ENCODE measurements around the gene VPS26A. TPM values are rescaled to one million over a fixed set of nuclear protein-coding genes. Genes with fewer than 3 reads are reported as not detected.

Gene VPS26A
- total and polyA plus RNA-seq, 2 experiments from 2014 or later: 29.0 to 41.6 TPM

- Mint-ChIP-seq H3K27ac (no peak overlapping the region), H3K27me3 (ENCODE audit: insufficient read depth, low read depth, poor library complexity) (peaks cover 2% of the 10 kb centered on the region), H3K36me3 (ENCODE audit: low read depth) (no peaks in the 10 kb centered on the region), H3K4me3 (no peak overlapping the region), H3K9me3 (no peaks in the 10 kb centered on the region), H3K4me1 (peaks cover 13% of the 10 kb centered on the region)
- H3K4me2 ChIP-seq: no peak overlapping the region
- no peak overlapping the region for H2AFZ ChIP-seq
- no peaks in the 10 kb centered on the region for H3K27me3 ChIP-seq (ENCODE audit: insufficient read depth)
- no peaks in the 10 kb centered on the region for H3K79me2 ChIP-seq (replicated peaks; ENCODE audit: insufficient read depth)
- ATAC-seq: no peak
- H3K9me2 ChIP-seq (ENCODE audit: insufficient read depth): no peaks in the 10 kb centered on the region
- H3K27ac ChIP-seq (ENCODE audit: low read depth): no peak overlapping the region
- no peaks in the 10 kb centered on the region for H3F3A ChIP-seq (replicated peaks; ENCODE audit: low read depth)
- no peaks in the 10 kb centered on the region for H4K20me1 ChIP-seq (replicated peaks; ENCODE audit: insufficient read depth)
- no peak overlapping the region for H3K4me3 ChIP-seq
- peaks cover 9% of the 10 kb centered on the region for H3K4me1 ChIP-seq (ENCODE audit: insufficient read depth)
- no peak for TF ChIP-seq ZNF331 (CRISPR knock-in tag; IDR thresholded peaks at IDR 0.05; ENCODE audit: low read depth)
- no peak for TF ChIP-seq NANOG (IDR thresholded peaks at IDR 0.05; ENCODE audit: borderline replicate concordance)
- no peak for TF ChIP-seq ETS1 (IDR thresholded peaks at IDR 0.05)
- TF ChIP-seq ZNF114 (CRISPR knock-in tag; IDR thresholded peaks at IDR 0.05): no peak
- no peak for TF ChIP-seq JUNB (IDR thresholded peaks at IDR 0.05; ENCODE audit: unreplicated experiment)
- no peak for TF ChIP-seq EZH2 (IDR thresholded peaks at IDR 0.05; ENCODE audit: low read depth, unreplicated experiment)
- TF ChIP-seq CTCF (conservative IDR thresholded peaks at IDR 0.05; ENCODE audit: low read depth in 2 of 2): no peak
- TF ChIP-seq ZNF462 (CRISPR knock-in tag; IDR thresholded peaks at IDR 0.05): no peak
- no peak for TF ChIP-seq STAT1 (IDR thresholded peaks at IDR 0.05; ENCODE audit: unreplicated experiment)
- no peak for TF ChIP-seq EZH2phosphoT487 (IDR thresholded peaks at IDR 0.05; ENCODE audit: unreplicated experiment)
- TF ChIP-seq REST (IDR thresholded peaks at IDR 0.05; ENCODE audit: unreplicated experiment): no peak
- TF ChIP-seq POLR2AphosphoS5 (IDR thresholded peaks at IDR 0.05; ENCODE audit: low read depth): no peak
- no peak for TF ChIP-seq CREB1 (CRISPR knock-in tag; IDR thresholded peaks at IDR 0.05; ENCODE audit: low read depth)
- no peak for DNase-seq (ENCODE audit: low spot score)
- H3K36me3 ChIP-seq (ENCODE audit: insufficient read depth): no peaks in the 10 kb centered on the region
Measured at GRCh38 chr10:69088801-69089501, 35.0 kb upstream of the VPS26A start.

All from GM23338 (cell line).